GM23338 (cell line): ENCODE results near the gene FYCO1. TPM values are rescaled to one million over a fixed set of nuclear protein-coding genes. Genes with fewer than 3 reads are reported as not detected.

Experiments
- ATAC-seq: fragments of 200-7000 bp; cut with Tn5 transposase; 3 replicates; pipeline ENCODE4 v1.9.1; 2020
- DNase-seq: peaks from one replicate; pipeline ENCODE4 v3.0.0-alpha.2; 2015; ENCODE audit warnings: low spot score
- H2AFZ ChIP-seq: fragments of 200-600 bp; sonication (generic); 2 replicates; pipeline ENCODE4 v1.8.0; 2016; ENCODE audit warnings: antibody characterized with exemption, mild to moderate bottlenecking, moderate library complexity
- H3F3A ChIP-seq: fragments of 200-600 bp; sonication (generic); replicated peaks from 2 replicates; pipeline ENCODE4 v1.8.0; 2017; ENCODE audit warnings: antibody characterized with exemption, mixed run types, low read depth
- H3K27ac ChIP-seq: fragments of 200-600 bp; sonication (generic); 2 replicates; pipeline ENCODE4 v1.6.1; 2016; ENCODE audit warnings: low read depth
- H3K27me3 ChIP-seq: fragments of 200-600 bp; sonication (generic); 2 replicates; pipeline ENCODE4 v1.8.0; 2016; ENCODE audit warnings: mild to moderate bottlenecking, mixed run types, moderate library complexity; ENCODE audit not compliant: insufficient read depth
- H3K36me3 ChIP-seq: fragments of 200-600 bp; sonication (generic); 2 replicates; pipeline ENCODE4 v1.8.0; 2016; ENCODE audit warnings: mild to moderate bottlenecking; ENCODE audit not compliant: insufficient read depth
- H3K4me1 ChIP-seq: fragments of 200-600 bp; sonication (generic); 2 replicates; pipeline ENCODE4 v1.8.0; 2016; ENCODE audit warnings: mild to moderate bottlenecking, moderate library complexity; ENCODE audit not compliant: insufficient read depth
- H3K4me2 ChIP-seq: fragments of 200-600 bp; sonication (generic); 2 replicates; pipeline ENCODE4 v1.7.1; 2017; ENCODE audit warnings: mixed run types
- H3K4me3 ChIP-seq: fragments of 200-600 bp; sonication (generic); 2 replicates; pipeline ENCODE4 v1.6.1; 2016; ENCODE audit warnings: mixed run types
- H3K79me2 ChIP-seq: fragments of 200-600 bp; sonication (generic); replicated peaks from 2 replicates; pipeline ENCODE4 v1.8.0; 2017; ENCODE audit warnings: mild to moderate bottlenecking; ENCODE audit not compliant: insufficient read depth
- H3K9me2 ChIP-seq: fragments of 200-600 bp; sonication (generic); 2 replicates; pipeline ENCODE4 v1.8.0; 2017; ENCODE audit not compliant: insufficient read depth
- H4K20me1 ChIP-seq: fragments of 200-600 bp; sonication (generic); replicated peaks from 2 replicates; pipeline ENCODE4 v1.8.0; 2017; ENCODE audit warnings: mild to moderate bottlenecking; ENCODE audit not compliant: insufficient read depth
- H3K27ac Mint-ChIP-seq: 2 replicates; pipeline ENCODE4 v1.8.0; 2020; ENCODE audit warnings: inconsistent platforms, mild to moderate bottlenecking, moderate library complexity, mixed read lengths
- H3K27me3 Mint-ChIP-seq: 3 replicates; pipeline ENCODE4 v1.8.0; 2022; ENCODE audit warnings: low read depth, mild to moderate bottlenecking, moderate library complexity, mixed read lengths, inconsistent platforms; ENCODE audit not compliant: insufficient read depth, poor library complexity
- H3K36me3 Mint-ChIP-seq: 3 replicates; pipeline ENCODE4 v1.8.0; 2021; ENCODE audit warnings: low read depth, mild to moderate bottlenecking, inconsistent platforms, moderate library complexity, mixed read lengths
- H3K4me1 Mint-ChIP-seq: 3 replicates; pipeline ENCODE4 v1.8.0; 2020; ENCODE audit warnings: mild to moderate bottlenecking, inconsistent platforms, mixed read lengths
- H3K4me3 Mint-ChIP-seq: 3 replicates; pipeline ENCODE4 v1.8.0; 2021; ENCODE audit warnings: moderate library complexity, mild to moderate bottlenecking, inconsistent platforms, mixed read lengths
- H3K9me3 Mint-ChIP-seq: 3 replicates; pipeline ENCODE4 v1.8.0; 2020; ENCODE audit warnings: moderate library complexity, mild to moderate bottlenecking, inconsistent platforms, mixed read lengths
- CREB1 ChIP-seq: fragments of 250-450 bp; sonication (Bioruptor Pico); IDR thresholded peaks from 2 replicates; pipeline ENCODE4 v1.5.0; 2020; ENCODE audit warnings: low read depth, mild to moderate bottlenecking, moderate library complexity
- EZH2 ChIP-seq: fragments of 200-600 bp; sonication (generic); IDR thresholded peaks from one replicate; pipeline ENCODE4 v1.8.0; 2017; ENCODE audit warnings: antibody characterized with exemption, mild to moderate bottlenecking, low read depth; ENCODE audit not compliant: unreplicated experiment
- EZH2phosphoT487 ChIP-seq: fragments of 200-600 bp; sonication (generic); IDR thresholded peaks from one replicate; pipeline ENCODE4 v1.8.1; 2018; ENCODE audit warnings: antibody characterized with exemption; ENCODE audit not compliant: unreplicated experiment
- JUNB ChIP-seq: IDR thresholded peaks from one replicate; pipeline ENCODE4 v1.6.1; 2016; ENCODE audit warnings: antibody characterized with exemption; ENCODE audit not compliant: unreplicated experiment
- NANOG ChIP-seq: IDR thresholded peaks from 2 replicates; pipeline ENCODE4 v1.6.1; 2016; ENCODE audit warnings: antibody characterized with exemption, borderline replicate concordance
- POLR2AphosphoS5 ChIP-seq: IDR thresholded peaks from 2 replicates; pipeline ENCODE4 v1.6.1; 2016; ENCODE audit warnings: antibody characterized with exemption, low read depth
- STAT1 ChIP-seq: IDR thresholded peaks from one replicate; pipeline ENCODE4 v1.6.1; 2016; ENCODE audit warnings: antibody characterized with exemption; ENCODE audit not compliant: unreplicated experiment
- ZNF114 ChIP-seq: fragments of 250-450 bp; sonication (Bioruptor Pico); IDR thresholded peaks from 2 replicates; pipeline ENCODE4 v1.5.0; 2020; ENCODE audit warnings: mild to moderate bottlenecking, moderate library complexity
- ZNF331 ChIP-seq: fragments of 250-450 bp; sonication (Bioruptor Pico); IDR thresholded peaks from 2 replicates; pipeline ENCODE4 v1.5.0; 2020; ENCODE audit warnings: low read depth, mild to moderate bottlenecking, moderate library complexity
- polyA plus RNA-seq: library from polyadenylated mRNA; unstranded; fragments of >200 nt; fragmentation: Nextera tagmentation; extraction: Ambion mirVana; gene quantifications from 2 replicates; pipeline ENCODE4 v1.2.1, GENCODE V29; 2016
- total RNA-seq: library from RNA; depleted of rRNA; stranded (reverse); fragments of >200 nt; shearing (Covaris generic); gene quantifications from 2 replicates; pipeline ENCODE4 v1.2.3, GENCODE V29; 2014
- TF ChIP-seq, protein P1 (sequence below): fragments of 250-450 bp; sonication (Bioruptor Pico); IDR thresholded peaks from 2 replicates; pipeline ENCODE4 v1.5.0; 2020; ENCODE audit warnings: mild to moderate bottlenecking, moderate library complexity
- TF ChIP-seq, protein P2 (sequence below): IDR thresholded peaks from 2 replicates; pipeline ENCODE4 v1.6.1; 2016; ENCODE audit warnings: antibody characterized with exemption
- TF ChIP-seq, protein P3 (sequence below): IDR thresholded peaks from one replicate; pipeline ENCODE4 v1.6.1; 2018; ENCODE audit warnings: antibody characterized with exemption; ENCODE audit not compliant: unreplicated experiment
- TF ChIP-seq, protein P4 (sequence below), 2 experiments: fragments of 200-600 bp in 1 of 2; sonication (generic) in 1 of 2; conservative IDR thresholded peaks; 2 replicates each; pipeline versions ENCODE4 v1.5.1 to v1.6.1; 2016 to 2017; ENCODE audit warnings: antibody characterized with exemption in 2 of 2, low read depth in 2 of 2, mild to moderate bottlenecking in 2 of 2, moderate library complexity in 1 of 2

FYCO1 gene
- total and polyA plus RNA-seq, 2 experiments from 2014 or later, result 4.5 to 17.2 TPM

- H3K4me2 ChIP-seq, result no peak overlapping the region
- no peak overlapping the region for H3K27ac ChIP-seq
- no peak for ATAC-seq
- no peaks in the 10 kb centered on the region for H3K9me2 ChIP-seq
- no peaks in the 10 kb centered on the region for H3F3A ChIP-seq
- H3K79me2 ChIP-seq, result no peaks in the 10 kb centered on the region
- Mint-ChIP-seq H3K27ac (no peak overlapping the region), H3K4me3 (no peak overlapping the region), H3K9me3 (no peaks in the 10 kb centered on the region), H3K27me3 (peaks cover 2% of the 10 kb centered on the region), H3K36me3 (peaks cover 62% of the 10 kb centered on the region), H3K4me1 (no peaks in the 10 kb centered on the region)
- H3K4me1 ChIP-seq, result no peaks in the 10 kb centered on the region
- no peaks in the 10 kb centered on the region; the same call in 1 of the 2 replicates for H4K20me1 ChIP-seq
- H2AFZ ChIP-seq, result no peak overlapping the region
- no peak for DNase-seq
- H3K27me3 ChIP-seq, result no peaks in the 10 kb centered on the region
- TF ChIP-seq JUNB (no peak), NANOG (no peak), ZNF331 (no peak), POLR2AphosphoS5 (no peak), STAT1 (no peak), CREB1 (CRISPR knock-in tag) (no peak), EZH2phosphoT487 (no peak), ZNF114 (CRISPR knock-in tag) (no peak), EZH2 (no peak)
- TF ChIP-seq, protein P1, sequence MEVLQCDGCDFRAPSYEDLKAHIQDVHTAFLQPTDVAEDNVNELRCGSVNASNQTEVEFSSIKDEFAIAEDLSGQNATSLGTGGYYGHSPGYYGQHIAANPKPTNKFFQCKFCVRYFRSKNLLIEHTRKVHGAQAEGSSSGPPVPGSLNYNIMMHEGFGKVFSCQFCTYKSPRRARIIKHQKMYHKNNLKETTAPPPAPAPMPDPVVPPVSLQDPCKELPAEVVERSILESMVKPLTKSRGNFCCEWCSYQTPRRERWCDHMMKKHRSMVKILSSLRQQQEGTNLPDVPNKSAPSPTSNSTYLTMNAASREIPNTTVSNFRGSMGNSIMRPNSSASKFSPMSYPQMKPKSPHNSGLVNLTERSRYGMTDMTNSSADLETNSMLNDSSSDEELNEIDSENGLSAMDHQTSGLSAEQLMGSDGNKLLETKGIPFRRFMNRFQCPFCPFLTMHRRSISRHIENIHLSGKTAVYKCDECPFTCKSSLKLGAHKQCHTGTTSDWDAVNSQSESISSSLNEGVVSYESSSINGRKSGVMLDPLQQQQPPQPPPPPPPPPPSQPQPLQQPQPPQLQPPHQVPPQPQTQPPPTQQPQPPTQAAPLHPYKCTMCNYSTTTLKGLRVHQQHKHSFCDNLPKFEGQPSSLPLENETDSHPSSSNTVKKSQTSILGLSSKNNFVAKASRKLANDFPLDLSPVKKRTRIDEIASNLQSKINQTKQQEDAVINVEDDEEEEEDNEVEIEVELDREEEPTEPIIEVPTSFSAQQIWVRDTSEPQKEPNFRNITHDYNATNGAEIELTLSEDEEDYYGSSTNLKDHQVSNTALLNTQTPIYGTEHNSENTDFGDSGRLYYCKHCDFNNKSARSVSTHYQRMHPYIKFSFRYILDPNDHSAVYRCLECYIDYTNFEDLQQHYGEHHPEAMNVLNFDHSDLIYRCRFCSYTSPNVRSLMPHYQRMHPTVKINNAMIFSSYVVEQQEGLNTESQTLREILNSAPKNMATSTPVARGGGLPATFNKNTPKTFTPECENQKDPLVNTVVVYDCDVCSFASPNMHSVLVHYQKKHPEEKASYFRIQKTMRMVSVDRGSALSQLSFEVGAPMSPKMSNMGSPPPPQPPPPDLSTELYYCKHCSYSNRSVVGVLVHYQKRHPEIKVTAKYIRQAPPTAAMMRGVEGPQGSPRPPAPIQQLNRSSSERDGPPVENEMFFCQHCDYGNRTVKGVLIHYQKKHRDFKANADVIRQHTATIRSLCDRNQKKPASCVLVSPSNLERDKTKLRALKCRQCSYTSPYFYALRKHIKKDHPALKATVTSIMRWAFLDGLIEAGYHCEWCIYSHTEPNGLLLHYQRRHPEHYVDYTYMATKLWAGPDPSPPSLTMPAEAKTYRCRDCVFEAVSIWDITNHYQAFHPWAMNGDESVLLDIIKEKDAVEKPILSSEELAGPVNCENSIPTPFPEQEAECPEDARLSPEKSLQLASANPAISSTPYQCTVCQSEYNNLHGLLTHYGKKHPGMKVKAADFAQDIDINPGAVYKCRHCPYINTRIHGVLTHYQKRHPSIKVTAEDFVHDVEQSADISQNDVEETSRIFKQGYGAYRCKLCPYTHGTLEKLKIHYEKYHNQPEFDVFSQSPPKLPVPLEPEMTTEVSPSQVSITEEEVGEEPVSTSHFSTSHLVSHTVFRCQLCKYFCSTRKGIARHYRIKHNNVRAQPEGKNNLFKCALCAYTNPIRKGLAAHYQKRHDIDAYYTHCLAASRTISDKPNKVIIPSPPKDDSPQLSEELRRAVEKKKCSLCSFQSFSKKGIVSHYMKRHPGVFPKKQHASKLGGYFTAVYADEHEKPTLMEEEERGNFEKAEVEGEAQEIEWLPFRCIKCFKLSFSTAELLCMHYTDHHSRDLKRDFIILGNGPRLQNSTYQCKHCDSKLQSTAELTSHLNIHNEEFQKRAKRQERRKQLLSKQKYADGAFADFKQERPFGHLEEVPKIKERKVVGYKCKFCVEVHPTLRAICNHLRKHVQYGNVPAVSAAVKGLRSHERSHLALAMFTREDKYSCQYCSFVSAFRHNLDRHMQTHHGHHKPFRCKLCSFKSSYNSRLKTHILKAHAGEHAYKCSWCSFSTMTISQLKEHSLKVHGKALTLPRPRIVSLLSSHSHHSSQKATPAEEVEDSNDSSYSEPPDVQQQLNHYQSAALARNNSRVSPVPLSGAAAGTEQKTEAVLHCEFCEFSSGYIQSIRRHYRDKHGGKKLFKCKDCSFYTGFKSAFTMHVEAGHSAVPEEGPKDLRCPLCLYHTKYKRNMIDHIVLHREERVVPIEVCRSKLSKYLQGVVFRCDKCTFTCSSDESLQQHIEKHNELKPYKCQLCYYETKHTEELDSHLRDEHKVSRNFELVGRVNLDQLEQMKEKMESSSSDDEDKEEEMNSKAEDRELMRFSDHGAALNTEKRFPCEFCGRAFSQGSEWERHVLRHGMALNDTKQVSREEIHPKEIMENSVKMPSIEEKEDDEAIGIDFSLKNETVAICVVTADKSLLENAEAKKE (CRISPR knock-in tag), result no peak
- TF ChIP-seq, protein P2, sequence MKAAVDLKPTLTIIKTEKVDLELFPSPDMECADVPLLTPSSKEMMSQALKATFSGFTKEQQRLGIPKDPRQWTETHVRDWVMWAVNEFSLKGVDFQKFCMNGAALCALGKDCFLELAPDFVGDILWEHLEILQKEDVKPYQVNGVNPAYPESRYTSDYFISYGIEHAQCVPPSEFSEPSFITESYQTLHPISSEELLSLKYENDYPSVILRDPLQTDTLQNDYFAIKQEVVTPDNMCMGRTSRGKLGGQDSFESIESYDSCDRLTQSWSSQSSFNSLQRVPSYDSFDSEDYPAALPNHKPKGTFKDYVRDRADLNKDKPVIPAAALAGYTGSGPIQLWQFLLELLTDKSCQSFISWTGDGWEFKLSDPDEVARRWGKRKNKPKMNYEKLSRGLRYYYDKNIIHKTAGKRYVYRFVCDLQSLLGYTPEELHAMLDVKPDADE, result no peak
- TF ChIP-seq, protein P3, sequence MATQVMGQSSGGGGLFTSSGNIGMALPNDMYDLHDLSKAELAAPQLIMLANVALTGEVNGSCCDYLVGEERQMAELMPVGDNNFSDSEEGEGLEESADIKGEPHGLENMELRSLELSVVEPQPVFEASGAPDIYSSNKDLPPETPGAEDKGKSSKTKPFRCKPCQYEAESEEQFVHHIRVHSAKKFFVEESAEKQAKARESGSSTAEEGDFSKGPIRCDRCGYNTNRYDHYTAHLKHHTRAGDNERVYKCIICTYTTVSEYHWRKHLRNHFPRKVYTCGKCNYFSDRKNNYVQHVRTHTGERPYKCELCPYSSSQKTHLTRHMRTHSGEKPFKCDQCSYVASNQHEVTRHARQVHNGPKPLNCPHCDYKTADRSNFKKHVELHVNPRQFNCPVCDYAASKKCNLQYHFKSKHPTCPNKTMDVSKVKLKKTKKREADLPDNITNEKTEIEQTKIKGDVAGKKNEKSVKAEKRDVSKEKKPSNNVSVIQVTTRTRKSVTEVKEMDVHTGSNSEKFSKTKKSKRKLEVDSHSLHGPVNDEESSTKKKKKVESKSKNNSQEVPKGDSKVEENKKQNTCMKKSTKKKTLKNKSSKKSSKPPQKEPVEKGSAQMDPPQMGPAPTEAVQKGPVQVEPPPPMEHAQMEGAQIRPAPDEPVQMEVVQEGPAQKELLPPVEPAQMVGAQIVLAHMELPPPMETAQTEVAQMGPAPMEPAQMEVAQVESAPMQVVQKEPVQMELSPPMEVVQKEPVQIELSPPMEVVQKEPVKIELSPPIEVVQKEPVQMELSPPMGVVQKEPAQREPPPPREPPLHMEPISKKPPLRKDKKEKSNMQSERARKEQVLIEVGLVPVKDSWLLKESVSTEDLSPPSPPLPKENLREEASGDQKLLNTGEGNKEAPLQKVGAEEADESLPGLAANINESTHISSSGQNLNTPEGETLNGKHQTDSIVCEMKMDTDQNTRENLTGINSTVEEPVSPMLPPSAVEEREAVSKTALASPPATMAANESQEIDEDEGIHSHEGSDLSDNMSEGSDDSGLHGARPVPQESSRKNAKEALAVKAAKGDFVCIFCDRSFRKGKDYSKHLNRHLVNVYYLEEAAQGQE, result no peak
- TF ChIP-seq, protein P4, sequence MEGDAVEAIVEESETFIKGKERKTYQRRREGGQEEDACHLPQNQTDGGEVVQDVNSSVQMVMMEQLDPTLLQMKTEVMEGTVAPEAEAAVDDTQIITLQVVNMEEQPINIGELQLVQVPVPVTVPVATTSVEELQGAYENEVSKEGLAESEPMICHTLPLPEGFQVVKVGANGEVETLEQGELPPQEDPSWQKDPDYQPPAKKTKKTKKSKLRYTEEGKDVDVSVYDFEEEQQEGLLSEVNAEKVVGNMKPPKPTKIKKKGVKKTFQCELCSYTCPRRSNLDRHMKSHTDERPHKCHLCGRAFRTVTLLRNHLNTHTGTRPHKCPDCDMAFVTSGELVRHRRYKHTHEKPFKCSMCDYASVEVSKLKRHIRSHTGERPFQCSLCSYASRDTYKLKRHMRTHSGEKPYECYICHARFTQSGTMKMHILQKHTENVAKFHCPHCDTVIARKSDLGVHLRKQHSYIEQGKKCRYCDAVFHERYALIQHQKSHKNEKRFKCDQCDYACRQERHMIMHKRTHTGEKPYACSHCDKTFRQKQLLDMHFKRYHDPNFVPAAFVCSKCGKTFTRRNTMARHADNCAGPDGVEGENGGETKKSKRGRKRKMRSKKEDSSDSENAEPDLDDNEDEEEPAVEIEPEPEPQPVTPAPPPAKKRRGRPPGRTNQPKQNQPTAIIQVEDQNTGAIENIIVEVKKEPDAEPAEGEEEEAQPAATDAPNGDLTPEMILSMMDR (conservative IDR thresholded peaks at IDR 0.05; ENCODE audit: low read depth in 2 of 2), result no peak
- H3K4me3 ChIP-seq, result no peak overlapping the region
- peaks cover 29% of the 10 kb centered on the region for H3K36me3 ChIP-seq
Observed at GRCh38 chr3:45931496-45931895, 64.1 kb downstream of the FYCO1 start.
